HUES64 (cell line): ENCODE measurements around the gene NOL7.

Experiments
- H3K27ac ChIP-seq: 2 replicates; pipeline ENCODE4 v1.7.0; 2013; ENCODE audit warnings: low read depth, low read length, inconsistent platforms
- H3K27me3 ChIP-seq: 2 replicates; pipeline ENCODE4 v1.6.1; 2013; ENCODE audit warnings: mild to moderate bottlenecking, low read length; ENCODE audit not compliant: insufficient read depth
- H3K36me3 ChIP-seq: 2 replicates; pipeline ENCODE4 v1.6.1; 2013; ENCODE audit warnings: mild to moderate bottlenecking, low read length; ENCODE audit not compliant: insufficient read depth
- H3K4me1 ChIP-seq: 2 replicates; pipeline ENCODE4 v1.6.1; 2013; ENCODE audit warnings: mild to moderate bottlenecking, low read length, moderate library complexity; ENCODE audit not compliant: insufficient read depth
- H3K4me3 ChIP-seq: 2 replicates; pipeline ENCODE4 v1.5.1; 2013; ENCODE audit warnings: mild to moderate bottlenecking, low read length, moderate library complexity
- H3K9ac ChIP-seq: 2 replicates; pipeline ENCODE4 v1.6.1; 2013; ENCODE audit warnings: mild to moderate bottlenecking, low read depth, low read length
- H3K9me3 ChIP-seq: 2 replicates; pipeline ENCODE4 v1.6.1; 2013; ENCODE audit warnings: low read depth, low read length; ENCODE audit not compliant: insufficient read depth
- WGBS: fragments of 150-250, 120-280 bp; methylation state at CpG from one replicate; pipeline ENCODE4 v1.1.7; 2013; ENCODE audit warnings: missing lambda C conversion rate; 5-methylcytosine and 5-hydroxymethylcytosine counted together

NOL7 gene

GRCh38 chr6:13600036-13600435, 15.1 kb upstream of the NOL7 start:
- Histone ChIP-seq H3K27ac (no peak overlapping the region), H3K36me3 (peaks cover 78% of the 10 kb centered on the region)
- 92% methylated on average over 5 of the region's 6 CpGs for WGBS

GRCh38 chr6:13604135-13604534, 11.0 kb upstream of the NOL7 start:
- Histone ChIP-seq H3K36me3 (peaks cover 52% of the 10 kb centered on the region), H3K4me3 (no peak overlapping the region), H3K27ac (no peak overlapping the region), H3K9me3 (no peaks in the 10 kb centered on the region), H3K9ac (no peak overlapping the region), H3K4me1 (no peaks in the 10 kb centered on the region), H3K27me3 (no peaks in the 10 kb centered on the region)
- WGBS: 93% methylated on average over 4 of the region's 4 CpGs

More at GRCh38 chr6:13600036-13600435, 15.1 kb upstream of the NOL7 start:
- Histone ChIP-seq H3K9ac (no peak overlapping the region), H3K27me3 (no peaks in the 10 kb centered on the region), H3K4me1 (no peaks in the 10 kb centered on the region), H3K9me3 (no peaks in the 10 kb centered on the region), H3K4me3 (no peak overlapping the region)

GRCh38 chr6:13604546-13605416, 10.4 kb upstream of the NOL7 start:
- no peak overlapping the region for H3K4me3 ChIP-seq
- H3K27me3 ChIP-seq: no peaks in the 10 kb centered on the region
- 91% methylated on average over 1 of the region's 2 CpGs for WGBS
- peaks cover 46% of the 10 kb centered on the region for H3K36me3 ChIP-seq
- H3K27ac ChIP-seq: no peak overlapping the region
- H3K9ac ChIP-seq: no peak overlapping the region
- no peaks in the 10 kb centered on the region for H3K9me3 ChIP-seq
- no peaks in the 10 kb centered on the region for H3K4me1 ChIP-seq

GRCh38 chr6:13605634-13606033, 9.5 kb upstream of the NOL7 start:
- no peak overlapping the region for H3K4me3 ChIP-seq
- no peak overlapping the region for H3K9ac ChIP-seq
- no peaks in the 10 kb centered on the region for H3K27me3 ChIP-seq
- no peaks in the 10 kb centered on the region for H3K9me3 ChIP-seq
- H3K27ac ChIP-seq: no peak overlapping the region
- no peaks in the 10 kb centered on the region for H3K4me1 ChIP-seq
- peaks cover 38% of the 10 kb centered on the region for H3K36me3 ChIP-seq
- over 99% methylated on average over 2 of the region's 4 CpGs for WGBS

- H3K27me3 ChIP-seq: no peaks in the 10 kb centered on the region
- peaks cover 12% of the 10 kb centered on the region for H3K4me1 ChIP-seq
- no peak overlapping the region for H3K4me3 ChIP-seq
- H3K27ac ChIP-seq: no peak overlapping the region
- H3K9me3 ChIP-seq: no peaks in the 10 kb centered on the region
- peaks cover 11% of the 10 kb centered on the region for H3K36me3 ChIP-seq
- 94% methylated on average over 4 of the region's 4 CpGs for WGBS
- H3K9ac ChIP-seq: no peak overlapping the region
Measured at GRCh38 chr6:13611715-13612114, 3.4 kb upstream of the NOL7 start.

GRCh38 chr6:13613029-13613594, 2.0 kb upstream of the NOL7 start:
- Histone ChIP-seq H3K4me3 (no peak overlapping the region), H3K36me3 (peaks cover 22% of the 10 kb centered on the region), H3K4me1 (peaks cover 14% of the 10 kb centered on the region), H3K27me3 (no peaks in the 10 kb centered on the region), H3K9me3 (no peaks in the 10 kb centered on the region), H3K27ac (no peak overlapping the region), H3K9ac (no peak overlapping the region)
- WGBS: 86% methylated on average over 3 of the region's 3 CpGs

- peaks cover 31% of the 10 kb centered on the region for H3K36me3 ChIP-seq
- H3K27me3 ChIP-seq: no peaks in the 10 kb centered on the region
- WGBS: 7% methylated on average over 38 of the region's 38 CpGs
- peak overlapping the region; percentile 92 for H3K4me3 ChIP-seq
- H3K4me1 ChIP-seq: peaks cover 14% of the 10 kb centered on the region
- H3K9me3 ChIP-seq: no peaks in the 10 kb centered on the region
- peak overlapping the region; percentile 96 for H3K9ac ChIP-seq
- H3K27ac ChIP-seq: peak overlapping the region; percentile 70
Measured at GRCh38 chr6:13614126-13614925, 809 bp upstream of the NOL7 start.

- Histone ChIP-seq H3K36me3 (peaks cover 46% of the 10 kb centered on the region), H3K27me3 (no peaks in the 10 kb centered on the region), H3K9ac (peak overlapping the region; percentile 96), H3K4me1 (peaks cover 14% of the 10 kb centered on the region), H3K9me3 (no peaks in the 10 kb centered on the region), H3K27ac (peak overlapping the region; percentile 48), H3K4me3 (peak overlapping the region; percentile 92)
- WGBS: under 1% methylated on average over 14 of the region's 14 CpGs
Measured at GRCh38 chr6:13615792-13616120, 621 bp downstream of the NOL7 start.

GRCh38 chr6:13617066-13617465, 1.9 kb downstream of the NOL7 start:
- Histone ChIP-seq H3K4me1 (peaks cover 14% of the 10 kb centered on the region), H3K4me3 (peak overlapping the region; percentile 92; the same call in 1 of the 2 replicates), H3K36me3 (peaks cover 55% of the 10 kb centered on the region), H3K27ac (no peak overlapping the region), H3K9me3 (no peaks in the 10 kb centered on the region), H3K27me3 (no peaks in the 10 kb centered on the region), H3K9ac (no peak overlapping the region)
- 91% methylated on average over 2 of the region's 2 CpGs for WGBS

GRCh38 chr6:13624871-13625288, 9.7 kb downstream of the NOL7 start:
- no peak overlapping the region for H3K4me3 ChIP-seq
- peaks cover 86% of the 10 kb centered on the region for H3K36me3 ChIP-seq
- 73% methylated on average over 4 of the region's 4 CpGs for WGBS
- H3K9me3 ChIP-seq: no peaks in the 10 kb centered on the region
- H3K27ac ChIP-seq: no peak overlapping the region
- H3K9ac ChIP-seq: no peak overlapping the region
- H3K4me1 ChIP-seq: no peaks in the 10 kb centered on the region
- H3K27me3 ChIP-seq: no peaks in the 10 kb centered on the region
